Measurements from ENCODE around the gene STK32B. TPM values are rescaled to one million over a fixed set of nuclear protein-coding genes. Genes with fewer than 3 reads are reported as not detected.

Gene STK32B
- total and polyA plus RNA-seq, 2 of the 8 experiments (the other 6 are each of a cell fraction or from before 2014, with no cell fraction given), result 2.3 to 2.5 TPM

GRCh38 chr4:5452156-5452555 is 400.9 kb downstream of the STK32B start:
- no peak overlapping the region for H3K4ac ChIP-seq (replicated peaks; ENCODE audit: insufficient read length, low read depth, low read length)
- no peak for TF ChIP-seq HDAC2 (IDR thresholded peaks at IDR 0.05; ENCODE audit: borderline replicate concordance in 1 of 2, low read depth in 2 of 2, low read length in 2 of 2)
- TF ChIP-seq RBBP5 (IDR thresholded peaks at IDR 0.05; ENCODE audit: borderline replicate concordance, low read depth, low read length), result no peak
- TF ChIP-seq EGR1 (IDR thresholded peaks at IDR 0.05; ENCODE audit: borderline replicate concordance, low read depth, low read length), result no peak
- no peak for TF ChIP-seq TAF1 (IDR thresholded peaks at IDR 0.05; ENCODE audit: low read depth, low read length)
- TF ChIP-seq KDM4A (IDR thresholded peaks at IDR 0.05; ENCODE audit: low read depth, low read length, severe bottlenecking), result no peak
- TF ChIP-seq, protein P1, sequence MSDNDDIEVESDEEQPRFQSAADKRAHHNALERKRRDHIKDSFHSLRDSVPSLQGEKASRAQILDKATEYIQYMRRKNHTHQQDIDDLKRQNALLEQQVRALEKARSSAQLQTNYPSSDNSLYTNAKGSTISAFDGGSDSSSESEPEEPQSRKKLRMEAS (IDR thresholded peaks at IDR 0.05), result no peak
- no peak for TF ChIP-seq CHD1 (IDR thresholded peaks at IDR 0.05; ENCODE audit: low read depth, low read length)
- TF ChIP-seq SUZ12 (IDR thresholded peaks at IDR 0.05; ENCODE audit: low read length), result no peak
- peak in 1 of 2 experiments; percentile 28 for DNase-seq (ENCODE audit: low read depth in 1 of 2, low spot score in 2 of 2)
- H2BK120ac ChIP-seq (replicated peaks; ENCODE audit: low read depth, low read length), result no peak overlapping the region
- no peak overlapping the region for H3K14ac ChIP-seq (ENCODE audit: insufficient read length)
- H2BK5ac ChIP-seq (ENCODE audit: low read depth, low read length), result no peak overlapping the region
- no peak for FAIRE-seq
- no peaks in the 10 kb centered on the region for H3K79me2 ChIP-seq (ENCODE audit: control insufficient read depth in 1 of 2, insufficient read depth in 2 of 2, low read length in 2 of 2)
- no peaks in the 10 kb centered on the region for H3K9me3 ChIP-seq (ENCODE audit: insufficient read depth in 2 of 2, low read depth in 1 of 2, low read length in 1 of 2)
- ChIA-PET POLR2A (ENCODE audit: partially characterized antibody) (no interaction called here), CTCF (ENCODE audit: partially characterized antibody) (interaction anchor here (1.5 kb wide), 1 partner anchor 14 kb away, joined by 4 read pairs; no protein-coding TSS in a partner anchor)
- no peak overlapping the region for H3K56ac ChIP-seq (replicated peaks; ENCODE audit: insufficient read length, low read depth, low read length)
- H4K8ac ChIP-seq (ENCODE audit: extremely low read depth, insufficient read depth, low read length), result no peak overlapping the region; the same call in 1 of the 2 replicates
- H2BK15ac ChIP-seq (ENCODE audit: low read length), result 0 out of 2 replicates have a peak overlapping the region, but pooled peaks have one; percentile 2
- no peak overlapping the region for H4K91ac ChIP-seq (replicated peaks; ENCODE audit: insufficient read length, low read length)
- no peaks in the 10 kb centered on the region for H4K20me1 ChIP-seq (replicated peaks in 1 of 2; ENCODE audit: control insufficient read depth in 1 of 2, insufficient read depth in 2 of 2, low read length in 2 of 2)
- no peak overlapping the region for H2AFZ ChIP-seq (ENCODE audit: low read length)
- H3K4me2 ChIP-seq (ENCODE audit: insufficient read depth in 1 of 2, low read depth in 2 of 2, low read length in 2 of 2), result no peak overlapping the region
- H3K4me1 ChIP-seq (replicated peaks in 1 of 4; ENCODE audit: control insufficient read depth in 3 of 4, insufficient read depth in 4 of 4, low read length in 3 of 4), result no peaks in the 10 kb centered on the region
- no peak overlapping the region for H3K9ac ChIP-seq (replicated peaks in 1 of 4; ENCODE audit: extremely low read depth in 1 of 4, low read depth in 3 of 4, low read length in 3 of 4)
- H3K4me3 ChIP-seq (ENCODE audit: extremely low read depth in 1 of 4, insufficient read depth in 2 of 4, low read depth in 3 of 4, low read length in 4 of 4), result no peak overlapping the region
- no peaks in the 10 kb centered on the region for H3K23me2 ChIP-seq (ENCODE audit: low read depth, low read length)
- H3K18ac ChIP-seq (ENCODE audit: extremely low read depth, low read length), result no peak overlapping the region
- no peak overlapping the region for H2BK20ac ChIP-seq (ENCODE audit: low read length)
- H3K27ac ChIP-seq (ENCODE audit: low read depth, low read length), result no peak overlapping the region
- no peak overlapping the region for H2BK12ac ChIP-seq (ENCODE audit: low read depth, low read length)
- H4K5ac ChIP-seq (ENCODE audit: insufficient read length, low read depth, low read length), result no peak overlapping the region
- no peaks in the 10 kb centered on the region for H3K36me3 ChIP-seq (ENCODE audit: control insufficient read depth in 2 of 4, insufficient read depth in 4 of 4, low read length in 3 of 4)
- 0 out of 2 replicates have a peak overlapping the region, but pooled peaks have one; percentile 11 for H2AK5ac ChIP-seq (ENCODE audit: low read depth, low read length)
- no peak overlapping the region for H3K23ac ChIP-seq (ENCODE audit: insufficient read length)
- 93% methylated on average over 7 of the region's 7 CpGs; no CpG with 5 or more reads in 1 of the 2 experiments for WGBS, 2 experiments (ENCODE audit: extremely low coverage in 1 of 2, insufficient coverage in 1 of 2, insufficient read length in 1 of 2, insufficient replicate concordance in 2 of 2, low coverage in 1 of 2, low lambda C conversion rate in 2 of 2, missing lambda C conversion rate in 1 of 2)
- no peaks in the 10 kb centered on the region for H3K27me3 ChIP-seq (replicated peaks in 1 of 4; ENCODE audit: control insufficient read depth in 3 of 4, extremely low read depth in 1 of 4, insufficient read depth in 3 of 4, low read length in 3 of 4)
- H3K79me1 ChIP-seq (ENCODE audit: low read depth, low read length), result no peaks in the 10 kb centered on the region

Measured in H1 (cell line).